SK-N-SH (cell line): ENCODE results near the gene PRR9. TPM values are rescaled to one million over a fixed set of nuclear protein-coding genes. Genes with fewer than 3 reads are reported as not detected.

Source experiments
- CTCF ChIA-PET: fragments of 300-600, 350-600 bp; formaldehyde crosslinking; extraction: SDS; loops from one replicate; lab custom pipeline; 2021; lab: Yijun Ruan, JAX
- POLR2A ChIA-PET: fragments of 350-600 bp; sonication (Branson Sonifier 250); formaldehyde crosslinking; extraction: SDS; loops from one replicate; lab custom pipeline; 2020; ENCODE audit warnings: antibody characterized with exemption, inconsistent platforms; lab: Yijun Ruan, JAX
- DNase-seq: peaks from one replicate; pipeline ENCODE4 v3.0.0; 2012
- H2AFZ ChIP-seq: fragments of 200-600 bp; sonication (generic); 2 replicates; pipeline ENCODE4 v1.8.1; 2016; ENCODE audit warnings: antibody characterized with exemption, mild to moderate bottlenecking, low read depth
- H3F3A ChIP-seq: fragments of 200-600 bp; sonication (generic); replicated peaks from 2 replicates; pipeline ENCODE3; 2016; ENCODE audit warnings: antibody characterized with exemption, mild to moderate bottlenecking; ENCODE audit not compliant: insufficient read depth
- H3K27ac ChIP-seq, 2 experiments: fragments of 200-500 bp in 1 of 2; fragments of 200-600 bp in 1 of 2; sonication (Bioruptor generic) in 1 of 2; sonication (generic), shearing (Covaris generic) in 1 of 2; 2 replicates each; pipeline versions ENCODE4 v1.5.1 to v1.6.1; 2014 to 2016; ENCODE audit warnings: low read depth in 2 of 2, inconsistent platforms in 1 of 2, low read length in 1 of 2, mild to moderate bottlenecking in 1 of 2, mixed read lengths in 1 of 2
- H3K27me3 ChIP-seq: fragments of 200-600 bp; sonication (generic), shearing (Covaris generic); 2 replicates; pipeline ENCODE4 v1.6.1; 2016; ENCODE audit warnings: mixed run types; ENCODE audit not compliant: insufficient read depth
- H3K36me3 ChIP-seq, 2 experiments: fragments of 200-500 bp in 1 of 2; fragments of 200-600 bp in 1 of 2; sonication (Bioruptor generic) in 1 of 2; sonication (generic) in 1 of 2; replicated peaks in 1 of 2; 2 replicates each; pipeline versions ENCODE3 to v1.5.1; 2014 to 2016; ENCODE audit warnings: low read length in 1 of 2, mild to moderate bottlenecking in 1 of 2; ENCODE audit not compliant: insufficient read depth in 2 of 2, control insufficient read depth in 1 of 2
- H3K4me1 ChIP-seq, 2 experiments: fragments of 200-500 bp in 1 of 2; fragments of 200-600 bp in 1 of 2; sonication (Bioruptor generic) in 1 of 2; sonication (generic), shearing (Covaris generic) in 1 of 2; 2 replicates each; pipeline versions ENCODE4 v1.5.1 to v1.6.1; 2014 to 2016; ENCODE audit warnings: low read depth in 1 of 2, low read length in 1 of 2, mixed run types in 1 of 2; ENCODE audit not compliant: insufficient read depth in 2 of 2, control insufficient read depth in 1 of 2
- H3K4me2 ChIP-seq: fragments of 200-600 bp; sonication (generic), shearing (Covaris generic); 2 replicates; pipeline ENCODE4 v1.6.1; 2017; ENCODE audit warnings: mixed run types
- H3K4me3 ChIP-seq, 2 experiments: fragments of 200-500 bp in 1 of 2; fragments of 200-600 bp in 1 of 2; sonication (Bioruptor generic) in 1 of 2; sonication (generic), shearing (Covaris generic) in 1 of 2; 2 replicates each; pipeline versions ENCODE4 v1.5.1 to v1.8.1; 2014 to 2016; ENCODE audit warnings: low read depth in 2 of 2, inconsistent platforms in 1 of 2, low read length in 1 of 2, mild to moderate bottlenecking in 1 of 2, mixed read lengths in 1 of 2, moderate library complexity in 1 of 2
- H3K79me2 ChIP-seq: fragments of 200-600 bp; sonication (generic); 2 replicates; pipeline ENCODE4 v1.8.1; 2017; ENCODE audit warnings: mild to moderate bottlenecking; ENCODE audit not compliant: insufficient read depth
- H3K9ac ChIP-seq: fragments of 200-600 bp; sonication (generic); 2 replicates; pipeline ENCODE4 v1.6.1; 2017; ENCODE audit warnings: mixed run types
- H3K9me2 ChIP-seq: fragments of 200-600 bp; sonication (generic); 2 replicates; pipeline ENCODE4 v1.6.1; 2017; ENCODE audit warnings: mixed run types
- H3K9me3 ChIP-seq: fragments of 200-600 bp; sonication (generic); 2 replicates; pipeline ENCODE4 v1.6.1; 2017; ENCODE audit warnings: mixed run types, mild to moderate bottlenecking, moderate library complexity
- H4K20me1 ChIP-seq: fragments of 200-600 bp; sonication (generic); 2 replicates; pipeline ENCODE4 v1.6.1; 2017; ENCODE audit warnings: mild to moderate bottlenecking, mixed run types; ENCODE audit not compliant: insufficient read depth
- ELF1 ChIP-seq: IDR thresholded peaks from 2 replicates; pipeline ENCODE4 v1.4.0; 2012
- FOSL2 ChIP-seq: IDR thresholded peaks from 2 replicates; pipeline ENCODE4 v1.4.0; 2012; ENCODE audit warnings: low read depth, mild to moderate bottlenecking, moderate library complexity, borderline replicate concordance
- FOXJ3 ChIP-seq: sonication (generic); formaldehyde crosslinking; IDR thresholded peaks from 2 replicates; pipeline ENCODE4 v1.5.1; 2020; ENCODE audit warnings: mild to moderate bottlenecking, missing genetic modification reagents
- JUND ChIP-seq: IDR thresholded peaks from 2 replicates; pipeline ENCODE4 v1.4.0; 2012
- MAX ChIP-seq: IDR thresholded peaks from 2 replicates; pipeline ENCODE4 v1.4.0; 2012; ENCODE audit warnings: low read depth
- MEF2A ChIP-seq: IDR thresholded peaks from 2 replicates; pipeline ENCODE4 v1.4.0; 2012; ENCODE audit warnings: low read depth, borderline replicate concordance
- NRF1 ChIP-seq: IDR thresholded peaks from 2 replicates; pipeline ENCODE4 v1.6.1; 2012; ENCODE audit warnings: low read depth, mild to moderate bottlenecking, low read length
- PBX3 ChIP-seq: IDR thresholded peaks from 2 replicates; pipeline ENCODE4; 2012
- POLR2AphosphoS5 ChIP-seq: IDR thresholded peaks from 2 replicates; pipeline ENCODE4 v1.6.1; 2012; ENCODE audit warnings: low read depth, low read length
- RCOR1 ChIP-seq: fragments of 150-350 bp; IDR thresholded peaks from 2 replicates; pipeline ENCODE4 v1.6.1; 2017; ENCODE audit warnings: antibody characterized with exemption, low read length
- SMC3 ChIP-seq: IDR thresholded peaks from 2 replicates; pipeline ENCODE4 v1.6.1; 2012; ENCODE audit warnings: low read depth, low read length, improper control_type of control experiment
- WGBS: methylation state at CpG from one replicate; pipeline ENCODE4 v1.1.6; 2017; ENCODE audit warnings: low lambda C conversion rate; 5-methylcytosine and 5-hydroxymethylcytosine counted together
- polyA plus RNA-seq, 3 experiments: library from polyadenylated mRNA; depleted of rRNA; stranded (reverse); fragments of >200 nt; gene quantifications; 2 replicates each; pipeline ENCODE4 v1.2.3, GENCODE V29; 2012
- TF ChIP-seq, protein P1 (sequence below): fragments of 150-350 bp; IDR thresholded peaks from 2 replicates; pipeline ENCODE4 v1.6.1; 2017; ENCODE audit warnings: antibody characterized with exemption, low read length, low read depth, borderline replicate concordance
- TF ChIP-seq, protein P2 (sequence below): IDR thresholded peaks from 2 replicates; pipeline ENCODE4 v1.4.0; 2012; ENCODE audit warnings: low read depth, borderline replicate concordance

PRR9 gene
- polyA plus RNA-seq, 1 of the 3 experiments (the other 2 are of a cell fraction) = not detected

DNA sequence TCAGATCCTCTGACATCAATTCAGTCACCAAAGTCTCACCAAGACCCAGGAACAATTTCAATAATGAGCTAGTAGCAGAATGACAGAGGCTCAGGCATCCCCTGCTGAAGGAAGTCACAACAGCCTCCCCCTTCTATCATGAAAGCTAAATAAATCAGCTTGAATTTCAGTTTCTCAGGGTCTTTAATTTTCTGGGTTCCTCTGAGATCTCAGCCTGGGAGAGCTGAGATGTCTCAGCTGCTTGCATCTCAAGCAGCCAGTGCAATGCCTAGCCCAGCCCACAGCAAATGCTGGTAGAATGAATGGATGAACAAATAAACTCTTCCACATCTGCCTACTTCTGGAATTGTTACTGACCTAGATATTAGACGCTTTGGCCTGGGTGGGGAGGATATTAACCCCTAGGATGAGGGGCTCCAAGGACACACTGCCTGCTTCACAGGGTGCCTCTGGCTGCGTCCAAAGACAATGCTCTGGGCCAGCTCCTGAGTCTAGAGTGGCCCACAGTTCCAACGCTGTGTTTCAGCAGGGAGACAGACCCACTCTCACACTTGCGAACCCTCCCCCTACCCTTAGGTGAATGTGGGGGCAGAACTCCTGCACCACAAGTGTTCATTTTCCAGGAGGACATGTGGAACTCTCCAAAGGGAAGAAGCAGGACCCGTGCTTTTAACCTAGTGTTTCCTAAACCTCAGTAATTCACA is 30.9 kb downstream of the PRR9 start:
- POLR2A ChIA-PET = no interaction called here
- Histone ChIP-seq H3K27ac (no peak overlapping the region), H3K4me2 (no peak overlapping the region)
- WGBS = 0% methylated on average over 3 of the region's 5 CpGs
- TF ChIP-seq MAX = no peak
- no peak for TF ChIP-seq RCOR1
- TF ChIP-seq PBX3 = no peak
- TF ChIP-seq, protein P1, sequence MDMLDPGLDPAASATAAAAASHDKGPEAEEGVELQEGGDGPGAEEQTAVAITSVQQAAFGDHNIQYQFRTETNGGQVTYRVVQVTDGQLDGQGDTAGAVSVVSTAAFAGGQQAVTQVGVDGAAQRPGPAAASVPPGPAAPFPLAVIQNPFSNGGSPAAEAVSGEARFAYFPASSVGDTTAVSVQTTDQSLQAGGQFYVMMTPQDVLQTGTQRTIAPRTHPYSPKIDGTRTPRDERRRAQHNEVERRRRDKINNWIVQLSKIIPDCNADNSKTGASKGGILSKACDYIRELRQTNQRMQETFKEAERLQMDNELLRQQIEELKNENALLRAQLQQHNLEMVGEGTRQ = no peak
- no peak for TF ChIP-seq FOSL2
- TF ChIP-seq, all 33 proteins: peak for 0
- CTCF ChIA-PET = no interaction called here
- no peaks in the 10 kb centered on the region for H4K20me1 ChIP-seq
- H2AFZ ChIP-seq = no peak overlapping the region
- no peaks in the 10 kb centered on the region for H3K9me2 ChIP-seq
- no peaks in the 10 kb centered on the region for H3K4me1 ChIP-seq
- no peaks in the 10 kb centered on the region for H3K9me3 ChIP-seq
- no peaks in the 10 kb centered on the region for H3K27me3 ChIP-seq
- no peak overlapping the region for H3K4me3 ChIP-seq
- no peak for DNase-seq
- H3K79me2 ChIP-seq = no peaks in the 10 kb centered on the region
- no peaks in the 10 kb centered on the region for H3F3A ChIP-seq
- no peaks in the 10 kb centered on the region for H3K36me3 ChIP-seq
- H3K9ac ChIP-seq = no peak overlapping the region

- no peak for TF ChIP-seq FOXJ3 (CRISPR knock-in tag)
- TF ChIP-seq JUND = no peak
- TF ChIP-seq RCOR1 = no peak
- TF ChIP-seq POLR2AphosphoS5 = no peak
- TF ChIP-seq, protein P2, sequence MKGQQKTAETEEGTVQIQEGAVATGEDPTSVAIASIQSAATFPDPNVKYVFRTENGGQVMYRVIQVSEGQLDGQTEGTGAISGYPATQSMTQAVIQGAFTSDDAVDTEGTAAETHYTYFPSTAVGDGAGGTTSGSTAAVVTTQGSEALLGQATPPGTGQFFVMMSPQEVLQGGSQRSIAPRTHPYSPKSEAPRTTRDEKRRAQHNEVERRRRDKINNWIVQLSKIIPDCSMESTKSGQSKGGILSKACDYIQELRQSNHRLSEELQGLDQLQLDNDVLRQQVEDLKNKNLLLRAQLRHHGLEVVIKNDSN = no peak
- TF ChIP-seq NRF1 = no peak
- no peak for TF ChIP-seq ELF1
- no peak for TF ChIP-seq MEF2A
- TF ChIP-seq SMC3 = no peak
- no peaks in the 10 kb centered on the region for H3F3A ChIP-seq
- no peaks in the 10 kb centered on the region for H4K20me1 ChIP-seq
- POLR2A ChIA-PET = no interaction called here
- no peaks in the 10 kb centered on the region for H3K9me3 ChIP-seq
- DNase-seq = no peak
- no peaks in the 10 kb centered on the region for H3K27me3 ChIP-seq
- no peak overlapping the region for H3K4me3 ChIP-seq
- CTCF ChIA-PET = no interaction called here
- no peaks in the 10 kb centered on the region for H3K79me2 ChIP-seq
- H3K9me2 ChIP-seq = no peaks in the 10 kb centered on the region
- H3K4me1 ChIP-seq = no peaks in the 10 kb centered on the region
- H2AFZ ChIP-seq = no peak overlapping the region
- H3K36me3 ChIP-seq = no peaks in the 10 kb centered on the region
- WGBS = 0% methylated on average over 1 of the region's 1 CpG
- H3K9ac ChIP-seq = no peak overlapping the region
- H3K4me2 ChIP-seq = no peak overlapping the region
- H3K27ac ChIP-seq = no peak overlapping the region
These were observed 32.8 kb downstream of the PRR9 start for GRCh38 chr1:153250166-153250565.
